HuH-7 (cell line): ENCODE data around the gene NFKB1.

ENCODE experiments used
- DNase-seq: peaks from one replicate; pipeline ENCODE4 v3.0.0; 2011; ENCODE audit warnings: low spot score

The NFKB1 gene

DNA sequence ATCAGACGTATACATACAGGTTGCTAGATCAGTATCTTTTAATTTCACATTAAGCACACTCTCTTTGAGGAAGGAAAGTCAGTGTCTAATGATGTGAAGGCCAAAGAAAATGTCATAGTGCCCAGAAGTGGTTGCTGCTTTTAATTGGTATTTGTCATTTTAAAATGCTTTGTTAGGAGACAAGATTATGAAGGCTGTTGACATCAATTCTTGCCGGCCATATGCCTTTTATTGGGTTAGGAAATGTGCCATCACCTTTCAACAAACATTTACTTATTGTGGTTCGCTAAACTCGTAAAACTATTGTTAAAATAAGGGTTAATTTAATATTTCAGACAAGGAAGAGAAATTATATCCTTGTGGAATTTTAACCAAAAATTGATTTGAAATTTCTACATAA lies 32.2 kb downstream of the NFKB1 start:
- no peak for DNase-seq

DNA sequence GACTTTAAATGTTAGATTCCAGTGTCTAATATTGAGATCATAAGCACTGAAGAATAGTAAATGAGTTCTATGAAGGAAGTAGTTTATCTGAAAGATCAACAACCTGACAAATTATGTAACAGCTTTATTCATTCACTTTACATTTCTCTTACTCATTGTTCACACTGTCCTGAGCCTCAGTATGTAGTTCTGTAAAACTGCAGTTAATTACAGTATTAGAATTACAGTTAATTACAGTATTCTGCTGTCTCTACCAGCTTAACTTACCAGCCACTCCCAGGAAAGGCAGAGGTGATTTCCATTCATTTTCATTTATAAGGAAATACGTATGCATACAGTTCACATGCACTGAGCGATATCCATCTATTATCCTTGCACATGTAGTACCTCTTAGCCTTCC lies 32.7 kb downstream of the NFKB1 start:
- no peak for DNase-seq

DNA sequence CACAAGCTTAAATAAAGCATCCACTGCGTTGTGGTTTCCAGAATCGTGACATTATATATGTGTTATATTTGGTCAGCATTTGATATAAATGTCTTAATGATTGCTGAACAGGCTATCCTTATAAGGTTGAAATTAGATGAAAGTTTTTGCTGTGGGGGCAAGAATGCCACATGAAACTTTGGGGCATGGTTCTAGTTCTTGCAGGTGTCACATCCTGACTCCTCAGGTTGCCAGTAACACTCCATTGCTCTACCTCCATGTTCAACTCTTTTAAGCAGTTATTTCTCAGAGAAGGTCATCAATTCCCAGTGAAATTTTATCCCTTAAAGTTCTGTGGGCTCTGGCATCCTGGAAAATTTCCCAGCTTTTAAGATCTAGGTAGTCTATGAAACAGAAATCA lies 33.7 kb downstream of the NFKB1 start:
- DNase-seq = no peak

DNA sequence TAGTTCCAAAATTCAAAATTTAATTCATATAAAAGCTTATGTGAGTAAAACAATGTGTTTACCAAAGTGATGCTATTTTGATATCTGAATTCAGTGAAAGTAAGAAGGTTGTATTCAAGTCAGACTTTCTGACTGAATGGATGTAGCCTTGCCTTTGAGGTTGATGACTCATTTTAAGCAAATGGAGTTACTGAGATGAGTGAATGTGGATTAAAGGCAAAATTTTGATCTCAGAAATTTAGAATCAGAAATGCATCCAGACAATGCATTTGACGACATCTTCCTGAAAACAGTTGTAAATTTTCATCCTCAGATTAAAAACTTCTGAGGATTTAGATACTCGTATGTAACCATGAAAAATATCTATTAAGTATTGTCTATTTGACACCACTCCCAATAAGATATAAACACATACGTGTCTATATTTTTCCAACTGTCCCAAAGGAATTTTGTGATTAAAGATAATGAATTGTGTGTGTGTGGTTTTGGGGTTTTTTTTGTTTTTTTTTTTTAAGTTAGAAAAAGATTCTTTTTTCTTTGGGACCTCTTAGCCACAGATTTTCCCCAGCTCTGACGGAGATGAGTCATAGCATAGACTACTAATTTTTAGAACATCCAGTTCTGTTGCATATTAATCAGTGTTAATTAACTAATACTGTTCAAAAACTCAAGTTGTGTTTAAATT lies 34.4 kb downstream of the NFKB1 start:
- no peak for DNase-seq

DNA sequence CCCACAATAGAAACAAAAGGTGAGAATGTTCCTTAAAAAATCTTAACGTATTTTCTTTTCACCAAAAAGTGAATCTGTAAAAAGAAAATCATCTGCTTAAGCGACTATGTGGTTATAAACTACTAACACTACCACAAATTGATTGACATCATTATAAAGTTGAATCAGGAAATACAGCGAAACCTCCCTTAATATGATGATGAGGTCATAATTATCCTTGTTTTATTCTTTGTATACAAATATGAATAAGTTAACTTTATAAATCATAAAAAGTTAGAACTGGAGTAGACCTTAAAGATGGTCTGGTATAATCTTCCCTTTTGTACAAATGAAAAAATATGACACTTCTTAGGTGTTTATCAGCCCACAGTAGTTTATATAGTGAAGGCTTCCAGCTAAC lies 35.6 kb downstream of the NFKB1 start:
- no peak for DNase-seq

DNA sequence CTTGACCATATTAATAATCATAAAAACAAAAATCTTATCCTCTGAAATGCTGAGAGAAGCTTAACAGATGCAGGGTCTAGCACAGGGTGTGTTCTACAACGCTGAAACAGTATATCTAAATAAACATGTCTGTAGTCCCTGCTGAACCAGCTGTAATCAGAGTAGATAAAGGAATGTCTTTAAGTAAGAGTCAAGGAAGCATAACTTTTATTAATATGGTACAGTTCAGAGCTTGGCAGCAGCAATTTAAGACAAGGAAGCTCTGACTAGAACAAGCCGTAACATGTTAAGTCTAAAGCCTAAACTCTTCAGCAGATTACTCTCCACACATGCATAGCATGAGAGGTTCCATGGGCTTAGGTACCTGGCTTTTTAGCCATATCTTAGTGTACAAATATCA lies 36.1 kb downstream of the NFKB1 start:
- DNase-seq = no peak

DNA sequence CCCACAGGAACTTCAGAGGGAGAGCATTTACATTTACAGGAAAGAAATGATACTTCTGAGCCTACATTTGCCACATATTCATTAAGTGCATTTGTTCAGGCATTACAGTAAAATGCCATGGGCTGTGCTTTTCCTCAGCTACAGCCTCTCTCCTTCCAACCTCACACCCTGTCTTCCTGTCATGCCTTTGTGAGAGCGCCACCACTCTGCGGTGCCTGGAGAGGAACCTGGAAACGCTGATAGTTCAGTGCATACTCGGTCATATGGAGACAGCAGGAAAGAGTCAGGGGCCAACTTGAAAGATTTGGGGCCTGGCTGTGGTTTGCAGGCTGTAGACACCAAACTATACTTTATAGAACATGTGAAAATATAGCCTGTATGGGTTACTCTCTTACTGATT lies 40.5 kb downstream of the NFKB1 start:
- DNase-seq = no peak

DNA sequence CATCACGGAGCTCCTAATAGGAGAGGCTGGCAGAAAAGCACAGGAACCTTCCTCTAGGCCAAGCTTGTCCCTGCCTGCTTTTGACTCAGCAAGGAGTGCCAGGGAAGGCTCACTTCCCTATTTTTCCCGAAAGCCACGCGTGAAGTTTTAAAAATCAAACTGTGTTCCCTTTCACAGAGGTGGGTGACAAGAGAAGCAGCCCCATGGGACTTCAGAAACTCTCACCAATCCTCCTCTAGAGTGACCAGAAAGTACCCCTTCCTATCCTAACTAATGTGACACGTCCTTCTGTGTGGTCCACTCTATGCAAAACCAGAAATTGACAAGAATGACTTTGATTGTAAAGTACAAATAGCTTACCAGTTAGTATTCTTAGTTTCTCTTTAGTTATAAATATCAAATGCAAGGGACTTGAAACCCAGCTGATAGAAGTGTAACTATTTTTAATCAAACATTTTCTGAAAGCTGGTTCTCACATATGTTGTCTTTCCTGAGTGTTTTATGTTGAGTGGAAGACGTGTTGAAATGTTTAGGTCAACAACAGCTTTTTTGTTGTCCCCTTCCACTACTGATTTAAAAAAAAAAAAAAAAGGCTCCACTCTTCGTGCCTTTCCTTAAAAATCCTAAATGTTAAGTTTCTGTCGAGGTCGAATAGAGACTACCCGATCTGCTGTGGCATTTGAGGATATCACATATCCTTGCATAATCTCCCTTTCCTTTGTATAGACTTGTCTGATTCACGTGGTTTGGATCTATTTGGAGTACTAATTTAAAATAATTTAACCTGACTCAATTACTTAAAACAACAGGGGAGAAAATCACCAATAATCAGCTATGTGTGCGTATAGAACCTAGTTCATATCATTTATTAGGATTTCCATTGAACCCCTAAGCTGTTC lies 42.1 kb downstream of the NFKB1 start:
- DNase-seq = no peak

DNA sequence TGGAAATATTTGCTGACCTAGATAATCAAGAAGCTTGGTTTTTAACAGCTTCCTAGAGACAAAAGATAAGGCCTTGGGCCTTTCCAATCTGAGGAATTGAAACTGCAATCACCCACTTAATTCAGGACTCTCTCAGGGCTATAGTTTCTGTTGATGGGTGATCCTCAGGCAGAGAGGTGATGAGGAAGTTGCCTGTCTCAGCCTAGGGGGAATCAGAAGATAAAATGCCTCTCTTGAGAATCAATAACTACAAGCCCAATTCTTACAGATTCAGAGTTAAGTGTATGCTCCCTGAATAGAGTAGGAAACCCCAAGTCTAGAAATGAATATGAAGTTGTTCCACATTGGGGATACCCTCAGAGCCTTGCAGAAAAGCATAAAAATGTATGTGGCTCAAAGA lies 45.5 kb downstream of the NFKB1 start:
- DNase-seq = no peak

DNA sequence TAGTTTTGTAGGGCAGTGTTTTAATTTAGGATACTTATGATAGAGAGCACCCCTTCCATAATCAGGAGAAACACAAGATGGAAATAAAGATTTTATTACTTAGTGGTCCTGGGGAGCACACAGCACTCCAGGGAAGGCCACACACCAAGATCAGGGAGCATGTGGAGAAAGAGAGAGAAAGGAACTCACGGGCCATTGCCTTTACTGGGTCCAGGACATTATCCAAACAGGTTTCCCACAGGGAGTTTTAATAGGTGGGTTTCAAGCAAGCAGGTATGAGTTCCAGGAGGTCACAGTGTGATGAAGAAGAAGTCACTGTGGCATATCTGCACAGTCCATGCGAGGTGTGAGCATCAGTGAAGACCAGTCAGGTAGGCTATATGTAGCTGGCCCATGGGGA lies 46.8 kb downstream of the NFKB1 start:
- no peak for DNase-seq

DNA sequence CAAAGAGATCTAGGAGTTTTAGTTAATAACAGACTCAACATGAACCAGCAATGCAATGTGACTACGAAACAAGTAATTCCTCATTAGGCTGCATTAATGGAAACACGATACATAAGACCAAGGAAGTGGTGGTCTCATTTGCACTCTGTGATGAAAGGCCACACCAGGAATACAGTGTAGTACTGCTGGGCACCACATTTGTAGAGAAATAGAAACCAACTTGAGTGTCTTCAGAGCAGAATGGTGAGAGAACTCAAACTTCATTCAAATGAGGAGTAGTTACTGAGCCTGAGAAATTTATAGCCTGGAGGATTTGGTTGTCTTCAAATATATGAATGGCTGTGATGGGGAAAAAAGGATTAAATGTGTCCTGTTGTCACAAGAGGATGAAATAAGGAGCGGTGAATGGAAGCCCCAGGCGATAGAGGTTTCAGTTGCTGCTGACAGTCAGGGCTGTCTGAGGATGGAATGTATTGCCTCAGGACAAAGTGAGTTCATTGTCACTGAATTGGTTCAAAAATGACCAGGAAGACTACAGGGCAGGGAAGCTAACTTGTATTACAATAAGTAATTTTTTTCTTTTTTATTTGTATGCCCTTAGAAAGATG lies 50.9 kb downstream of the NFKB1 start:
- DNase-seq = no peak

DNA sequence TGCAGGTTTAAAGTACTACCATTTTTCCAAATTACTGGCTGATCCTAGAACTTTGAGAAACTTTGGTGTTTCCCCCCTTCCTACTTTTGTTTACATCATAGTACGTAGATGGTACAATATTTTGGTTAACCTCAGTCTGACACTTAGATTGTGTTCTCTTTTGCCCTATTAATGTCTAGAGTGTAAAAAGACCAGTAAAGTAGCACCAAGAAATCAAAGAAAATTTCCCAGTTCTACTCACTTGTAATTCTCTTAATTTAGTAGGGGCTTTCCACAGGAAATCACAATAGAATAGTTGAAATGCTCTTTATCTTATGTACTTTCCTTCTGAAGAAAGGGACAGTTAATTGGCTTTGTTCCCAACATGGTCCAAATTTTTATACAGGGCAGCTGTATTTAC lies 51.6 kb downstream of the NFKB1 start:
- no peak for DNase-seq

DNA sequence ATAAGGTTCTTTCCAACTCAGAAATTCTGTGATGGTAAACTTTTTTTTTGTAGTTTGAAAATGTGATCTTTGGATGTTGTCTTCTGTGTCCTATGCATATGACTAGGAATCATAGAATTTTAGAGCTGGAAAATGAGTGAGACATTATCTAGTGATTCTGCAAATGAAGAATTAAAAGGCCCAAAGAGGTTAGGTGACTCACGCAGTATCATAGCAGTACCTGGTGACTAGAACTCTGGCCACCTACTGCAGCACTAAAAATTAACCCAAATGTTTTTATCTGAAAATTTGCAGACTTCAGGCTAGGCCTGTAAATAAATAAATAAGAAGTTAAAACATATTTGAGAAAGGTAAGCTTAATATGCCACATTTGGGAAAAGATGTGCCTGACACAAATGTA lies 52.8 kb downstream of the NFKB1 start:
- DNase-seq = no peak

DNA sequence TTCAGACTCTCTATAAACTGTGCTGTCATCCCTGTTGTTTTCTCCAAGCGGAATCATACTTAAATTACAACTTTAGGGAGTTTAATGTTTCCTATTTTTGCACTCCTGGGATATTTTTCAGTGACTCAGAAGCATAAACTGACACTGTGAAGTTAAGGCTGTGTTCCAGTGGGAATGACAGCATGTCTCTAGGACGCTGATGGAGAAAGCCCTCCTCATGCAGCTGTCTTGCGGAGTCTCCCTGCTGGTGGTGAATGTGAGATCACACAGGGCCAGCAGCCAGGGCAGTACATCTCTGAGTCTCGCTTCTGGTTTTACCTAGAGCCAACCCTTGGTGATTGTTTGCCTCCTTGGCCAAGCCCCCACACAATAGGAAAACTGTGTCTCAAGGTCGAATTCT lies 53.3 kb downstream of the NFKB1 start:
- no peak for DNase-seq

DNA sequence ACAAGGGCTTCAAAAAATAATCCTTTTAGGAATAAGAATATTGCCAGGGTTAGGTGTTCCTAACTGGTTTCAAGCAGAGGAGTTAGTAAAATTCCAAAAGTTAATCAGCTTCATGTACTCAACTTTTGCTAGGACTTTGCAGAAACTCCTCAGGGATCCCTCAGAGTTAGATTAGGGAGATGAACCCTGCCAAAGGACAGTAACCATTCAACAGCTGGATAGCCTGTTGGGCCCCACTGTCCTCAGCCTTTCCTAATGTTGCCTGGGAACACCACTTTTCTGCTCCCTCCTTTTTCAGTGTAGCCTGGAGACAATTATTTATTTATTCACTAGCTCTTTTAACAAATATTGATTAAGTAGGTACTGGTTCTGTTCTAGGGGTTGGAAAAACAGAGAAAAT lies 53.8 kb downstream of the NFKB1 start:
- no peak for DNase-seq

DNA sequence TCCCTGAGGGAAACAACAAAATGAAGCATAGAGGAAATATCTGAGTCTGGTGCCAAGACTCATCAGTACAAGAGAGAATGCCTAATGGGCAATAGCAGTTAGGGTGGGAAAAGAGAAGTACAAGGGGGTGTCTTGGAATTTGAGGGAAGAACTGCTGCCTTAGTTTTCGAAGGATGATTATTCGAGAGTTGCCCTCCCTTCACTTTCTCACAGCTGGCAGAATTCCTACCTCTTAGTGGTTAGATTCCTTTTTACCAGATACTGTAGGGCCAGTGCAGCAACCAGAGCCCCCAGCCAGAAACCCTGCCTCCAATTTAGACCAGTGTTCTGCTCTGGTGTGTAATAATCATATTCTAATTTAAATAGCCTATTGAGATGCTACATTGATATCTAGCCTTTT lies 56.5 kb downstream of the NFKB1 start:
- DNase-seq = no peak

DNA sequence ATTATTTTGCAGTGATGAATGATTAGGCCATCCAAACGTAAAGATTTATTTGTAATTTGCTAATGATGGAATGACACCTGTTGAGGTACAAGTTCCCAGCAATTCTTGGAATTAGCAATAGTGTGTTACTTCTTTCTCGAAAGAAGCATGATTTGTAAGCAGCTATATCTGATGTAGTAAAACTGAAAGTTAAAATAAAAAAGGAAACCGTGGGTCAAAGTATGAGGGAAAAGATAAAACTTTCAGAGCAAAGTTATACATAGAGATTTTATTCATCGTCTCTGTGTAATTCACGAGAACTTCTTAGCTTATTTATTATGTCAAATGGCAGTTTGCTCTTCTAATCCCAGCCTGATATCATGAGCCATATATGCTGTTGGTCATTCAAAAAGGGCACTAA lies 59.0 kb downstream of the NFKB1 start:
- no peak for DNase-seq

DNA sequence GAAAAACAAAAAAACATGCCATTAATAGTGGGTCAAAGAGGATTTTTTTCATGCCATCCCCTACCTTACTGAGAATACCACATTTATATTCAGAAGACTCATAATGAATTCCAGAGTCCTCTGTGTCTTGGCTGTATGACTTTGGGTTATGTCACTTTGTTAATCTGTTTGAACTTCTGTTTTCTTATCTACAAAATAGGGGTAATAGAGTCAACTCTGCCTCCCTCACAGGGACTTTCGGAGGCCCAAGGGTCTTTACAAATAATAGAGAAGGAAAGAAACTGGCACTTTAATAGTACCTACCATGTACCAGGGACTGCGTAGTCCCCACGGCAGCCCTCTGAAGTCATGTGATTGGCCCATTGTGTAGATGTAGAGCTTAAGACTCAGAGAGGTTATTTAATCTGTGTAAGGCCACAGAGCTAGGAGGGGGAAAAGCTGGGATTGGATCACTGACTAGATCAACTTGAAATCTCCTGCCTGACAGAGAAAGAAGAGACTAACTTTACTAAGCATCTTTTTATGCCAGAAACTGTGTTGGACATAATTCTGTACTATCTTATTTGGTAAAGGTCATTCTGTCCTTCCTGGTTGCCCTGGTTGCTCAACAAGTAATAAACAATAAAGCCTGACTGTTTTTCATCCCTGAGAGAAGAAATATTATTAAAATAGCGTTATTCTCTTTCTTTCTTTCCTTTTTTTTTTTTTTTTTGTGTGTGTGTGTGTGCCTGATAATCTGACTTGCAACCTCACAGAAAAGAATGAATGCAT lies 59.6 kb downstream of the NFKB1 start:
- no peak for DNase-seq

DNA sequence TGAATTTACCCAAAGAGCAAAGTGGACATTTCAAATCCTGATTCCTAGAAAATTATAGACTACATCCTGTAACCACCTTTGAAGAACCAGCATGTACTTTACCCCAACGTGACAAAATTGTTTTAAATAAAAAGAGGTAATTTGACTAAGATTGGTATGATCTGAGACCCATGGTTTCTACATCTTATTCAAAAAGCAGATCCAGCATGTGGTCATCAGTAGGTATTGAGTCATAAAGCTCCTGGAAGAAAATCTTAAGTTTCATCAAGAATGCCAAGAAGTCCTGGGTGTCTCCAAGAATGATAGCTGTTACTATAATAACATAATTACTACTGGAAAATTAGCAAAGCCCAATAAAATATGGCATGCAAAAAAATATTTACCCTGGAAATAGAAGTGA lies 61.8 kb downstream of the NFKB1 start:
- DNase-seq = no peak

DNA sequence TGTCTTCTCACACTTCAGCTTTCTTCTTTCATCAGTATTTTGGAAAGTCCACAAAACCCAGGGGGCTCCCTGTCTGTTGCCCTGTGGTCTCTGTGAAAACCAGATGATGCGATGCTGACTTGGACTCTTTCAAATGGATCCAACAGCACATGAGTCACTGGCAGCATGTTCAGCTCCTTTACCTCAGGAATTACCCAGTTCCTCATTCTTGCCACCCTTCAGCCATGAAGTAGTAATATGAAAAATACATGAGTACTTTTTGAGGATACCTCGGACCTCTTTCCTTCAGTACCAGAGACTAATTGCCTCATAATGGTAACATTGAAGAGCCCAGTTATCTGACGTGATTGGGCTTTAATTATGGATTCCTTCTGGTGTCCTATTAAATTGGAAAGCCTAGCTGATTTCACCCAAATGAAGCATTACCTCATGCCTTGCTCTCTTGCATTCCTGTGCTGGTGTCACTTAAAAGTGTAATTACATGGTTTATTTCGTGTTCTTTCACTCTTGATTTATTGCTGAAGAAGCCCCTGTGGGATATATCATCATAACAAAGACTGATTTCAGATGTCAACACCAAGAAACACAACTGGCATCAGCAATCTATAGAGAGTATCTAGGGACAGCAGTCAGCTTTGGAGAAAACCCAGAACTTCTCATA lies 63.4 kb downstream of the NFKB1 start:
- DNase-seq = no peak

DNA sequence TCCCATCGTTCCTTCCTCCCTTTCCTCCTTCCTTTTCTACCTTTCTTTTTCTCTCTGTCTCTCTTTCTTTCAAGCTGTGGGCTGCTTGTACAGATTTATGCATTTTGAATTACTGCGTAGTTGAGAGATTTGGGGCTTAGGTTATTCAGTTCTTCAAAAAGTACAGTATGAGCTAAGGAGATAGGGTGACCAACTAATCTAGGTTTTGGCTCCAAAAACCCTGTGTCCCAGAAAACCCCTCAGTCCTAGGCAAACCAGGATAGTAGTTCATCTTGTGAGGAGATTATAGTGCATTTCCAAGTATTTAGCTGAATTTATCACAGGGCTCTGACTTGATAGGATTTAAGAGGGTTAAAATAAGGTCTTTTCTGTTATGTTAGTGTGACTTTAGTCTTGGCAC lies 64.5 kb downstream of the NFKB1 start:
- DNase-seq = no peak

DNA sequence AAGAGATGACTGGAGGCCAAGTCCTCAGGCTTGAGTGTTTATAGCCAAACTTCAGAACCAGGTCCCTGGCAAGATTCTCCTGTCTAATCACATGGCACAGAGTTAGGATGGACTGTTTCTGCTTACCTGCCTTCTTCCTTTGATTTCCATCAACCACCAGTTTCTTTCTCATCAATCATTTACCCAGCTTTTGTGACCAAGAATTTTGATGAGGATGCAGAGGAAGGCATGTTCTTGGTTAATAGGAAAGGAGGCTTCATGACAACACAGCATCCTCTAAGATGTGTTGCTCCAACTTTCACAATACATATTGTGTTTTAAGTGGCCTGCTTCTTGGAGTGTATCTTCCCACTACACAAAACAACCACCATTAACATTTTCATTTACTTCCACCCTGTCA lies 65.3 kb downstream of the NFKB1 start:
- DNase-seq = no peak
